DMS53 (cell line): Measurements from ENCODE around the gene RAB14.

Experiments used
- DNase-seq: peaks from one replicate; lab custom pipeline; 2025; lab: John Stamatoyannopoulos, UW

Gene RAB14

DNA sequence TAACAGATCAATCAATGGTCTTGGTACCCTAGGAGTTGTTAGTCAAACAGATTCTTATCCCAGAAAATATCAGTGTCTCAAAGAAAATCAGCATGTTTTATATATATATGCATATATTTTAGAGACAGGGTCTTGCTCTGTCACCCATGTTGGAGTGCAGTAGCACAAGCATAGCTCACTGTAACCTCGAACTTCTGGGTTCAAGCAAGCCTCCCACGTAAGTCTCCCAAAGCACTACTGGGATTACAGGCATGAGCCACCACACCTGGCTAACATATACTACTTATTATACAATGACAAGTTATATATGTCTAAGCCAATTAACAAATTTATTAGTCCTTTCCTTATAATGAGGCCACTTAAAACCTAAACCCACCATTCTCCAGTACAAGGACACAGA lies 10.4 kb downstream of the RAB14 start:
- no peak for DNase-seq

DNA sequence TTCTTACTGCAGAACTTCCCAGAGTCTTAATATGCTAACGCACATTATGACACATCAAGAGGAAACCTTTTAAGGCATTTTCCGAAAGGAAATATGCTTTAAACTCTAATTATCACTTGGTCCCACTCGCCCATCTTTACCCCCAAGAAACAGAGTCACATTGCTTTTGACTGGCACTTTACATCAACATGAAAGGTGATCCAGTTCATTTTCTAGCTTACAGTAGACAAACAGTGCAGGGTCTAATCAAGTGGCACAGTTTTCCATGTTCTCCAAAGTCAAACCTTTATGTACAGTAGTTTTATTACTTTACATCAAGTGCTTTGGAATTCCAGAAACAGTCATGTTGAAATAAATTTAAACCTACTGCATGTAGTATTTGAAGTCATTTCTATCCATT lies 12.0 kb downstream of the RAB14 start:
- DNase-seq = no peak

DNA sequence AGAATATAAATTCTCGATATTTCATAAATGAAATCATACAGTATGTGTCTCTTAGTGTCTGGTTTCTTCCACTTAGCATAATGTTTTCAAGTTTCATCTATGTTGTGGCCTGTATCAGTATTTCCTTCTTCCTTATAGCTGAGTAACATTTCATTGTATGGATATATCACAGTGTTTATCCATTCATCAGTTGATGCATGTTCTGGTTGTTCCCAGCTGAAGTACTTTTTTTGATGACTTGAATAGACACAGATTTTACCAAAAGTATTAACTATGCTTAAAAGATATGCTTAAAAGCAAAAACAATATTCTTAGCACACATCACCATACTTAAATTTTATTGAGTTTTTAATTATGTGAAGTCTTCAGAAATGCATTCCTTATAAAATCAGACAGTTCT lies 12.7 kb downstream of the RAB14 start:
- DNase-seq = no peak

DNA sequence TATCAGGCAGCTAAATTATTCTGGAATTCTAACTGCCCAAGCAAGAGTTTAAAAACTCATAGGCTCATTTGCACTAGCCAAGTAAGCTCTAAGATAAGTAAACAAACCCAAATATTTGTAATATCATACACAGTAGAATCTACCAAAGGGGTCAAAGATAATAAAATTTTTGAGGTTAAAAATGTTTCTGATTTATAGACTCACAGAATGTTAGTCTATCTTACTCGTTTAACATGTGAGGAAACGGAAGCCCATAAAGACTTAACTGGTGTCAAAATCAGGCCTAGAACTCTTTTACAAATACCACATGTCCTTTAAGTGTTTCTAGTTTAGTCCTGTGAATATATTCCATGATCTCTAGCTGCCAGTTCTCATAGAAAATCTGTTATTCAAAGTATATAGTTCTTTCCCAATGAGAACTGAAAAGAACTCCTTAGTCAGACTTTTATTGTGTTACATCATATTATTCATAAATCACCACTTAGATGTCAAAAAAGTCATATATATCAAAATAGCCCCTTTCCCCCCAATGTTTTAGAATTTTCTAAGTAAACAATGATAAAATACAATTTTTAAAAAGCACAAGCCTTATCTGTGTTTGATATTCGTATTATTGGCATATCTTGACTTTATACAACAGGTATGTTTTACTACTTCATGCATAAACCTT lies 13.9 kb downstream of the RAB14 start:
- no peak for DNase-seq

DNA sequence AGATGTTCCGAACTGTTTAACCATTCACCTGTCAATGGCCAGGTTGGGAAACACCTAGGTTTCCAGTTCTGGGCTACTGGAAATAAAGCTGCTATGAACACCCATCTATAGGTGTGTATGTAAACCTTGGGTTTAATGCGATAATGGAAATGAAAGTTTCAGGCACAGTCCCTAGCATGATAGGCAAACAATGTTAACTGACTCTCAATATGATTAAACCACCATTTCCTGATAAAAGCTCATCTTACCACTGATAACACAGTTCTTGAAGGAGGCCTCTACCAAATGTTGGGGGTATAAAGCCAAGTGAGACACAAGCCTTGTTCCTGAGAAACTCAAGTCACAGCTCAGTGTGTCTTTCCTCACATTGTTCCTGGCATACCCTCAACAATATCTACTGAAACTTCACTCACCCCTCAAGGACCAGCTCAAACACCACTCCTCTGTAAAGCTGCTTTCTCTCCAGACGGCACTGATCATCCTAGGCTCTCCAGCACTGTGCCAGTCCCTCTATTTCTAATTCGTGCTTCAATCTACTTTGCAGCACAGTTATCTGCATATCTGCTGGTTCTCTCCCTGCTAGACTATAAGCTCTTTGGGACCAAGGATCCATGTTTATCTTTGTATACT lies 15.8 kb downstream of the RAB14 start:
- DNase-seq = no peak

DNA sequence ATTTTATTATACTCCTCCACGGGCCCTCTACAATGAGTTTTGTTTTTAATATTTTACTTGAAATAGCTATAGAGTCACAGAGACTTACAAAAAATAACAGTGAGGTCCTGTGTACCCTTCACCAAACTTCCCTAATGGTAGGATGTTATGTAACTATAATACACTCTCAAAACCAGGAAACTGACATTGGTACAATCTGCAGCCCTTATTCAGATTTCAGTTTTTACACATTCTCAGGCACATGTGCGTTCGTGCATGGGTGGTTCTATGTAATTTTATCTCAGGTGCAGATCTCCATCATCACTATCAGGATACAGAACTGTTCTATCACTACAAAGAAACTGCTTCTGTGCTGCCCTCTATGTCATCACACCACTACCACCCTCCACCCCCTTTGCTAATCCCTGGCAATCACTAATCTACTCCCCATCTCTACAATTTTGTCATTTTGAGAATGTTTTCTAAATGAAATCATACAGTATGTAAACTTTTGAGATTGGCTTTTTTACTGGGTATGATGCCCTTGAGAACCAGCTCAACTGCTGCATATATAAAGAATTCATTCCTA lies 16.4 kb downstream of the RAB14 start:
- DNase-seq = no peak

DNA sequence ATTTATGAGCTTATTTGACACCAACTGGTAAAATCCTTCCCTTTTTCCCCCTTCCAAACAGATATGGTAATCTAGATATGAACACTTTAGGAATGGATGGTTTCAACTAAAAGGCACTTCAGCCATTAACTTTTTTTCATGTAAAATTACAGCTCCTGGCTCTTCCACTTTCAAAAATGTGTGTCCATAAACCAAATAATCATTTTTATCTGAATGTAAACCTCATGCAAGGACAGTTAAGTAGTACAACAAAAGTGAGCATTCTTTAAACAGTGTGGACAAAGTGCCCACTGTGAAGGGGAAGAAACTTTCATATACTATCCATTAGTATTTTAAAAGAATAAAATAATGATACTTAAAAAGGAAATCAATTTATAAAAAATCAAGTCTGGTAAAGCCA lies 17.2 kb downstream of the RAB14 start:
- no peak for DNase-seq

DNA sequence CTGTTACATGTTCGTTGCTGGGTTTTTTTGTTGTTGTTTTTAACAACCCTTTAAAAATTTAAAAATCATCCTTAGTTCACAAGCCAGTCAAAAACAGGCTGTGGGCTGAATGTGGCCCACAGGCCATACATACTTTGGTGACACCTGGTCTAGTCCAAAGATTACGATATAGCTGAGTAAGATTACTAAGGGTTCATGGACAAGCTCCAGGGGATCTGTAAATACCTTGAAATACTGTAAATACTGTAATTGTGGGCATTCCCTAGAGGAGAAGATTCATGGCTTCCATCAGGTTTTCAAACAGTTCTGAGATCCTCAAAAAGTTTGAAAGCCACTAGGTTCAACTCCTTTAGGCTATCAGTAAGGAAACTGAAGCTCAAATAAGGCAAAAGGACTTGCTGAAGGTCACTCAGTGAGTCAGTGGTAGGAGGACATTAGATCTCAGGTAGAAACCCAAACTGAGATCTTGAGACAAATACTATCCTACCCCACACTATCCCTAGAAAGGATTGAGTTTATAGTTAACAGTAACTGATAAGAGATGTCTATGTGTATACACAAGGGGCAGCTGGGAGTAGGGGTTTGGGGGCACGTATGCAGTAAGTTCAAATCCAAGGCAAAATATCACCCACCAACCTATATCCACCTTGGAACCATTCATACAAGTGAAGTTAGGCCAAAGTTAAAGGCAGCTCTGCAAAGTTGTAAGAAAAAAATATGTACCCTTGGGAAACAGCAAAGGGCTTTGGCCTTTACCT lies 17.8 kb downstream of the RAB14 start:
- DNase-seq = no peak

DNA sequence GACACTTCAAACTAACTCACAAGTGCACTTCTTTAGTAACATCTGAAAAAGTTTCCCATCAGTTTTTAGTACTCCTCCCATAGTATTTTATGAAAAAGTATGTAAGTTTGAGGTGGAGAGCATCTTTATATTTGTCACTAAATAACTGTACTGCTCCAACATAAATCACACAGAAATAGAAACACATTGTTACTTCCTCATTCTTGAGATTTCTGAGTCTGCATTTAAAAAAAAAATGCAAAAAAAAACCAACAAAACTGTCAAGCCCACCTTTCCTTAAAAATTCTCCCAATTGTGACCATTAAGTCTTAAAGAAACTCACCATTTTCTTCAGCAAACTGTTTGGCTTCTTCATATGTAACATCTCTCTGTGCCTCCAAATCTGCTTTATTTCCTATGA lies 18.7 kb downstream of the RAB14 start:
- DNase-seq = no peak

DNA sequence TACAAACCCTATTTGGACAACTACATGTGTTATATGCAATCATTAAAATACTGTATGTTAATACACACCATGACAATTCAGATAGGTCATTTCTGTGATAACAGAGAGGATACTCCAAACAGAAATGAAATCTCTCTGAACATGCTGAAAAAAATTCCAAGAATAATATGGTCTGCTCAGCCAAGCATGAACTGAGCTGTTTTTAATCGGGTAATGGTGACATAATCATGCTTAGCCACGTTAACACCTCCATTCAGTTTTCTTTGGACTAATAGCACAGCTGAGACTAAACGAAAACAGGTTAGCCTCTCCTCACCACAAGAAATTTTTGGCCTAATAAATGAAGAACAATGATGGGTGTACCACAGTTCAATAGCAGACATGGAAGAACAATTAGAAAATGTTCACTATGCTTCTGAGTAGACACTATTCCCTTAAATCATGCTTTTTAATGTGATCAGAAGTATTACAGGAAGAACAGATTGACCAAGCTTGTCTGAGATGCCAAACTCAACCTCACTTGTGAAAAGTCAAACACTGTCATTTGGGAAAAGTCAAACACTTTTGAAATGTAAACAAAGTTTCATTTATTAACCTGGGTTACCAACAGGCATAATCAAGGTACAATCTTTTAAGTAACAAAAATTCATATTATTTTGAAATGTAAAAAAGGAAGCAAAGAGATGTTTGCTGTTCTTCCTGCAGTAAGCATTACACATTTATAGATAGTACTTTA lies 19.4 kb downstream of the RAB14 start:
- DNase-seq = peak; percentile 14

DNA sequence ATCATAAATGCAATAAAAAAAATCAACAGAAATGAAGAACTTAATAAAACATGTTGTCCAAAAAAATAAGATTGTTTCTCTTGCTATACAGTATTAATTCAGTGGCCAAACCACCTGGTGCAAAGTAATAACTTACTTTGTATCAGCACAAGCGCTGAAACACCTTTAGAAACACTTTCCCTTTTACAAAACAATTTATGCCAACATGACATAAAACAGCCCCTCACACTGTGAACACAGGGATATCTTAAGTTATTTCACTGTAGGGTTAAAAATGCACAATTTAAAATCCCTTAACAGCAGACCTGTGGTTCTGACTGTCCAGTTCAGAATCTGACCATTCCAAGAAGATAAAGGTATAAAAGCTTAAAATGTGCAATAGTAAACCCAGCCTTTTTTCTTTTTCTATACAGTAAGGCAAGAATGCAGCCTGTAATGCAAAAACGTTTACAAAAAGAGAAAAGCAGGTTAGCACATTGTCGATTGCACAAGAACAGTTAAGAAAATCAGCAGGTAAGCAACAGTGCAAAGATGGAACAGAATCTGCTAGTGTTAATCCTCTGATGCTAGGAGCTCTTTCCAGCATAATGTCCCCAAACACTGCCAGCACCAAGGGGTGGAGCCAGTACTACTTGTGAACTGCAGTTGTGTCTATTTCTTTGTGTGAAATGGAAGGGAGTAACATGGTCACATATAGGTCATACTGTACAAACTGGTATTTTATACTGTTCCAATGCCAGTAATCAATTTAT lies 21.6 kb downstream of the RAB14 start:
- peak; percentile 21 for DNase-seq

DNA sequence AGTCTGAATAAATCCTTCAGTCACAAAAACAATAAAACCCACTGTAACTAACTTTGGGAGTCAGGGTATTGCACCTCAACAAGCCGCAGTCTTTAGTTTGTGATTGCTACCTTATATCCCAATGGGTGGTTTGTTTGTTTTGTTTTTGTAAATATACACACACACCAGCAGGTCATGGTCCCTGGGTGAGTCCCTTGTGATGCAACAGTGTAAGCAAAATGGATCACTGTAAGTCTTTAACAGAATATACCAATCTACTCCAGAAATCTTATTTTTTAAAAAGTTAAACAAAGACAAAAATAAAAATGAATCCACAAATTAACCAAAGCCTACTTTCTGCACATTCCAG lies 22.3 kb downstream of the RAB14 start:
- peak; percentile 57 for DNase-seq

DNA sequence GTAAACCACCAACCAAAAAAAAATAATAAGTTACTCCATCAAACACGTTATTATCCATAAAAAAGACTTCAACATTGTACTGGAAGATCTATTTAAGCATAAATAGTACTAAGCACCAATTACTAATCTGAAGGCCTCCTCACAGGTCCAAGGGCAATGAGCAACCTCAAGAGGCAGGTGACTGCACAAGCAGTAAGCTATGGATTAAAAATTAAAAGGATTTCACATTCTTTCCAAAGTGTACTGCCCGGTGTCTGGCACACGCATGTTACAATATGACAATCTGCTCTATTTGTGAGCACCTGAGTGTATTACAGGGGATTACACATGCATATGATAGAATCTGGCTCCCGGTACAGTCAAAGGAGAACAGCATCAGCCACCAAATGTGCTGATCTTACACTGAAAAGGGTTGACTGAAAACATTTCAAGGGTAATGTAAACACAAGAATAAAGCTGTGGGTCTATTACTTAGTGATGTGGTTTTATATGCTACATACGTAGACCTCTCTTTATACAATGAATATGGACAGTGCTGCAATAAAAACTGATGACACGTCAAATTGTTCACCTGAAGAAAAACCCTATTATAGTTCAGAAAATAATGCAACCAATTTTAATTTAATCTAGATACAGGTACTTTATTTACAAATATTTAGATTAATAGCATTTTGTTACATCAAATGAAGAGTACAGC lies 22.8 kb downstream of the RAB14 start:
- DNase-seq = no peak

DNA sequence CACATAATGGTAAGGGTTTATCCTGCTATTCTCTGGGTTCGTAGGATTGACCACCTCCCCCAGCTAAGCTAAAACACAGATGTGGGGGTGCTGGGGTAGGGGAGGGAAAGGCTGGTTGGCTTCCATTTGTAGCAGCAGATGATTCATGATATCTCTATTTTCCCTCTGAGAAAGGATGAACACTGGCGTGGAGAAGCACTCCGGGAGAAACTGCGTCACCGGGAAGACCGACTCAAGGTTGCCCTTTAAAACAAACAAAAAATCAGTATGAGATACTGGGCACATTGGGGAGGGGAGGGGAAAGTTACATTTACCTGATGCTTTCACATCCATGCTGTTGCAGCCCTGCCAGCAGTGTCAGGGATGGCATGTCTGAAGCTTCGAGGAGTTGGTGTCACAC lies 28.2 kb downstream of the RAB14 start:
- no peak for DNase-seq

DNA sequence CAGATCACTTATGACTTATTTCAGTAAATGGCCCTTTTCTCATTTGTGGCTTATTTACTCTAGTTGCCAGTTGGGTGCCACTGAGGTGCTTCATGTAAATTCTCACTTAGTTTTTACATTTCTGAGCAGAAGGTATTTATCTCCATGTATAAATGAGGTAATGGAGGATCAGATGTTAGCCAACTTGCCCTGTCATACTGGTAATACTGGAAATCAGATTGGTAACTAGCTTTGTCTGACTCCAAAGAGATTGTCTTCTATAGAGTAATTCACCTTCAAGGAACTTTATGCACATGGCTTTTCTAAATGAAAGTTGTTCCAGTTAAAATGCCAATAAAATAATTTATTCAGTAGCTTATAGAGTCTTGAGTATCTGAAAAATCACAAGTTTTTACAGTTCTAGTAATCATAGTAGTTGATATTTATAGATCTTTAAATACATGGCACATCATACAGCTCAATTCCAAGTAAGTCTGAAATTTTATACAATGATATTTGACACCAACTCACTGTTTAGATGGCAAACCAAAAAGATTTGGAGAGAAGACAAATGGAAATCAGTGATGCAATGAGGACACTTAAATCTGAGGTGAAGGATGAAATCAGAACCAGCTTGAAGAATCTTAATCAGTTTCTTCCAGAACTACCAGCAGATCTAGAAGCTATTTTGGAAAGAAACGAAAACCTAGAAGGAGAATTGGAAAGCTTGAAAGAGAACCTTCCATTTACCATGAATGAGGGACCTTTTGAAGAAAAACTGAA lies 28.8 kb downstream of the RAB14 start:
- no peak for DNase-seq

DNA sequence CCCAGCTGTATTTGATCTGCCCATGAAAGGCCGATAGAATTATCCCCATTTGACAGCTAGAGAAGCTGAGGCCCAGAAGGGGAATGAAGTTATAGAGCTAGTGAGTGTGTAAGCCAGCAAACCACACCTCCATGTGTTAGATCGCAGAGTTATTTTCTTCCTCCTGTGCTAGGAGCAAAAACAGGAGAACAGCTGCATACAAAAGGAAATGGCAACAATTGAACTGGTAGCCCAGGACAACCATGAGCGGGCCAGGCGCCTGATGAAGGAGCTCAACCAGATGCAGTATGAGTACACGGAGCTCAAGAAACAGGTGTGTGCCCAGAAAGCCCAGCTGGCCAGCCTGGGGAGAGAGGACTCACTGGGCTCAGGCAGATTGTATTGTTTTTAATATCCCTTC lies 30.4 kb downstream of the RAB14 start:
- peak; percentile 36 for DNase-seq

DNA sequence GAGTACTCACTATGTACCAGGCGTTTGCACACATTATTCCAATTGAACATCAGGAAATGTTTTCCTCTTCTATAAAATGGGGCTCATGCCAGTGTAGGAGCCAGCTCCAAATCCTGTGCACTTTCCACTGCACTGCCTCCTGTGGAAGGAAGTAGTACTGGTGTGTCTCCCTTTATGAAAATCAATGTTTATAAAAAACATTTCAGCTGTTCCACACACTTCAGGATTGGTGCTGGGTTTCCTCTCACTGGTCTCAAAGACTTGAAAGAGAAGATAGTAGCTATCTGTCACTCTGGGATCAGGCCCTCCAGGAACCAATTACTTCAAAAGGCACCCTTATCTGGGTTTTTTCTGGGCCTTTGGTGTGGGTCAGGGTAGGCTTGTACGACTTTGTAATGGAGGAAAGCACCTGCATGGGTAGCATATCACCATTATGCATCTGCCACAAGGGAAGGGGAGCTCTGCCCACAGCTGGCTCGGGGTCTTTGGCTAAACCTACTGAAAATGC lies 32.5 kb downstream of the RAB14 start:
- peak; percentile 55 for DNase-seq

DNA sequence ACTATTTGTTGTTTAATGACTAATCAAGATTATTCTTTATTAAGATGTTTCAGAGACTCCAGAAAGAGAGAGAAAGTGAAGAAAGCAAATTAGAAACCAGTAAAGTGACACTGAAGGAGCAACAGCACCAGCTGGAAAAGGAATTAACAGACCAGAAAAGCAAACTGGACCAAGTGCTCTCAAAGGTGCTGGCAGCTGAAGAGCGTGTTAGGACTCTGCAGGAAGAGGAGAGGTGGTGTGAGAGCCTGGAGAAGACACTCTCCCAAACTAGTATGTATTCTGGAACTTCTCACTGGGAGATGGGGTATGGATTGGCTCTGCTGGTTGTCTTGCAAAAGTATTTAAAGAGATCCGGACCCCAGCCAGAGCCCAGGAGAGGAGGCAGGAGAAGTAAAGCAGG lies 33.6 kb downstream of the RAB14 start:
- peak; percentile 33 for DNase-seq

DNA sequence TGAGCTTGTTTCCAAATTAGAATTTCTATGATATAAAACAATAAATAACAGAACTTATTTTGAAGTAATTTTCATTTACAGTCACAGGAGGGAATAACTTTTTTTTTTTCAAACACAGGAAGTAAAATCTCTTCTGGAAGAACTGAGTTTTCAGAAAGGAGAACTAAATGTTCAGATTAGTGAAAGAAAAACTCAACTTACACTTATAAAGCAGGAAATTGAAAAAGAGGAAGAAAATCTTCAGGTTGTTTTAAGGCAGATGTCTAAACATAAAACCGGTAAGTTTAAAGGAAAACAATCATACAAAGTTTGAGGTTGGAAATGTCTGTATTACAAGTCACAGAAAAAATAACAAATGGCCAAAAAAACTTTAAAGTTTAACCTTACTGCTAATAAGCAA lies 41.6 kb downstream of the RAB14 start:
- no peak for DNase-seq

DNA sequence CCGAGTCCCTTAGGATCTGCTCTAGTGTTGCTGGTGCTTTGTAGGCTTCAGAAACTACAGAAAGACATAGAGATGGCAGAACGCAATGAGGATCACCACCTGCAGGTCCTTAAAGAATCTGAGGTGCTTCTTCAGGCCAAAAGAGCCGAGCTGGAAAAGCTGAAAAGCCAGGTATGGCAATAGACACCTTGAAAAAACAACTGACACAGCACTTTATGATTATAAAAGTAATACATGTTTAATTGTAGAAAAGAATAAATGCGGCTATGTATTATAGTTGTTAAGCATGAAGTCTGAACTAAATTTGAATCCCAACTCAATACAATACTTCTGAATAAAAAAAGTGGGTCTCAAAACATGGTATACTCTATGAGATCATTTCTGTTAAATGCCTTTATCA lies 43.7 kb downstream of the RAB14 start:
- DNase-seq = no peak
